ENCODE data around the gene PANX1. TPM values are rescaled to one million over a fixed set of nuclear protein-coding genes. Genes with fewer than 3 reads are reported as not detected.

Gene PANX1
- polyA plus RNA-seq, 1 experiment: 52.9 TPM

DNA sequence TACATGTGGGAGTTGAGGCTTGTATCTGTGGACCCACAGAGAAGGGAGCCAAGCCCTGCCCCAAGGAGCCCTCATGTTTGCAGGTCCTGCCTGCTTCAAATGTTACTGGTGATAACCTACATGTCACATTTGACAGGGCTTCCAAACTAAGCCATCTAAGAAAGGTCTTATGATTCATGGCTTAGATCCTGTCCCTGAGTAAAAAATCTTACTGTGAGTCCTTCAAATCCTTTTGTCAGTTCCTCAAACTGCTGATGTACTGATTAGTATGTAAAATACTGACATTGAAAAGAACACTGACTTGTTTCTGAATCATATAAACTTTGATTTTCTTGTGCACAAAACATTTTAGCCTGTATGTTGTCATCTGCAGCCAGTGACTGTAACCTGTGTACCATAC, 1.0 kb upstream of the PANX1 start:
- ChIA-PET CTCF (interaction anchor here (3.1 kb wide), 1 partner anchor 232 kb away, joined by 14 read pairs; no protein-coding TSS in a partner anchor), POLR2A (interaction anchor here (1.3 to 1.8 kb wide), 2 partner anchors 22 to 219 kb away, joined by 3 to 7 read pairs; no protein-coding TSS in a partner anchor)
- H3K9me3 ChIP-seq (ENCODE audit: control insufficient read depth, insufficient read depth, low read length): no peaks in the 10 kb centered on the region; the same call in none of the 2 replicates
- TF ChIP-seq, protein P1, sequence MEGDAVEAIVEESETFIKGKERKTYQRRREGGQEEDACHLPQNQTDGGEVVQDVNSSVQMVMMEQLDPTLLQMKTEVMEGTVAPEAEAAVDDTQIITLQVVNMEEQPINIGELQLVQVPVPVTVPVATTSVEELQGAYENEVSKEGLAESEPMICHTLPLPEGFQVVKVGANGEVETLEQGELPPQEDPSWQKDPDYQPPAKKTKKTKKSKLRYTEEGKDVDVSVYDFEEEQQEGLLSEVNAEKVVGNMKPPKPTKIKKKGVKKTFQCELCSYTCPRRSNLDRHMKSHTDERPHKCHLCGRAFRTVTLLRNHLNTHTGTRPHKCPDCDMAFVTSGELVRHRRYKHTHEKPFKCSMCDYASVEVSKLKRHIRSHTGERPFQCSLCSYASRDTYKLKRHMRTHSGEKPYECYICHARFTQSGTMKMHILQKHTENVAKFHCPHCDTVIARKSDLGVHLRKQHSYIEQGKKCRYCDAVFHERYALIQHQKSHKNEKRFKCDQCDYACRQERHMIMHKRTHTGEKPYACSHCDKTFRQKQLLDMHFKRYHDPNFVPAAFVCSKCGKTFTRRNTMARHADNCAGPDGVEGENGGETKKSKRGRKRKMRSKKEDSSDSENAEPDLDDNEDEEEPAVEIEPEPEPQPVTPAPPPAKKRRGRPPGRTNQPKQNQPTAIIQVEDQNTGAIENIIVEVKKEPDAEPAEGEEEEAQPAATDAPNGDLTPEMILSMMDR (IDR thresholded peaks at IDR 0.05; ENCODE audit: low read depth, low read length): no peak
- H3K4me3 ChIP-seq (ENCODE audit: low read depth, low read length): peak overlapping the region; percentile 96
- no peaks in the 10 kb centered on the region for H3K27me3 ChIP-seq (ENCODE audit: control insufficient read depth, insufficient read depth, low read length)
- peak overlapping the region; percentile 98 for H3K27ac ChIP-seq (ENCODE audit: low read depth, low read length)
- no peak for DNase-seq (ENCODE audit: low read depth, low spot score)

DNA sequence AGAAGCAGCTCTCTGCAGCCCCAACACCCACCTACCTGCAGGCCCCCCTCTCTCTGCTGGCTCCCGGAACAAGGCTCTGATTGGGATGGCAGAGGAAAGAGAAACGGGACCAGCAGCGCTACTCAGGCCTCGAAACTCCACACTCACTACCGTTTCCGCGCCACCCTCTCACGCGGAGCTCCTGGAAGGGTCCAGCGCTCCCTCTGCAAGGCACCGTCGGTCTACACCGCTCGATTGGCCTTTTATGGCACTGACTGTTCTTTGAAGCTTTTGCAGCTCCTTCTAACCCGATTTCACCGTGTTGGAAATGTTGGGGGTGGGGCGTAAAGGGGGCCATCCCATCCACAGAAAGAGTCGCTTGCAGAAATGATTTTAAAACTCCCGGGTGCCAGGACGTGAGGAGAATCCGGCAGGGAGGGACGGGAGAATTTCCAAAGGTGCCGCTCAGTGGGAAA, 323 bp upstream of the PANX1 start:
- peak overlapping the region; percentile 98 for H3K27ac ChIP-seq (ENCODE audit: low read depth, low read length)
- CTCF ChIA-PET: interaction anchor here (0.6 to 3.1 kb wide), 6 partner anchors 43 to 289 kb away, joined by 3 to 14 read pairs (median 4); no protein-coding TSS in a partner anchor
- H3K9me3 ChIP-seq (ENCODE audit: control insufficient read depth, insufficient read depth, low read length): no peaks in the 10 kb centered on the region; the same call in none of the 2 replicates
- H3K4me3 ChIP-seq (ENCODE audit: low read depth, low read length): peak overlapping the region; percentile 96
- DNase-seq (ENCODE audit: low read depth, low spot score): no peak
- TF ChIP-seq, protein P1 (IDR thresholded peaks at IDR 0.05; ENCODE audit: low read depth, low read length): no peak; the same call in 1 of the 2 replicates
- POLR2A ChIA-PET: interaction anchor here (0.7 to 2.0 kb wide), 10 partner anchors 8 to 219 kb away, joined by 3 to 8 read pairs (median 3); no protein-coding TSS in a partner anchor
- H3K27me3 ChIP-seq (ENCODE audit: control insufficient read depth, insufficient read depth, low read length): no peaks in the 10 kb centered on the region

DNA sequence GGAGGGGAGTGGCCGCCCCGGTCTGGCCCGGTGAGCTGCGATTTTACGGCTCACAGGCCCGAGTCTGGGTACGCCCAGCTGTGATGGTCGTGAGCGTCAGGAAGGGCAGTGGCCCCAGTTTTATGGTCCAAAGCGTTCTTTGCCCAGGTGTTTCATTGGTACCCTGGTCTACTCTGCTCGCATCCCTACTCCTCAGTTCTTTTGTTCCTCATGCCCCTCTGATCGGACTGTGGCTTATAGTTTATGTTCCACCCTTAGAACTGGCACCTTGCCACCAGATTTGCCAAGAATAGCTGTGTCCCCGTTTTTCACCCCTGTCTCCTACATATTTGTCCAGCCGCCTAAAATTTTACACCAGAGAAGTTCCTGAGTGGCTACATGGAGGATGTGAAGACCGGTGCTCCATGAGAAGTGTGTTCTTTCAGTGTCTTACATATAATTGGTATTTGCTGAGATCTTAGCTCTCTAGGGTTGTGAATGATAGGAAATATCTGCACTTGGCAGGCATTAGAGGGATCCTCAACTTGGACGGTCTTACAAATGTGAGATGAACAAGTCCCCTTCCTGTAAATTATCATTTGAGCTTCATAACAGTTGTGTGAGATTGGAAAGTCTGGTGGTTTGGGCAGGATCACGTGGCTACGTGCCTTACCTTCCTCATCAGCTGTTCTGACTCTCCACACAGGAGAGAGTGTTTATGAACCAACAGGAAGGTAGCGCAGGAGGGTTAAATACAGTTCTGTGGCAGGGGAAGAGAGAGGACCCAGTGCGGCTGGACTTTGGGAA, 1.1 kb downstream of the PANX1 start:
- DNase-seq (ENCODE audit: low read depth, low spot score): no peak
- ChIA-PET CTCF (interaction anchor here (1.2 to 3.1 kb wide), 4 partner anchors 54 to 375 kb away, joined by 3 to 14 read pairs (median 4); no protein-coding TSS in a partner anchor), POLR2A (interaction anchor here (0.6 to 2.0 kb wide), 9 partner anchors 10 to 652 kb away, joined by 3 to 8 read pairs (median 4); partner anchors contain the start of genes C11orf54 and TAF1D)
- Histone ChIP-seq H3K27me3 (ENCODE audit: control insufficient read depth, insufficient read depth, low read length) (no peaks in the 10 kb centered on the region), H3K4me3 (ENCODE audit: low read depth, low read length) (peak overlapping the region; percentile 96), H3K27ac (ENCODE audit: low read depth, low read length) (peak overlapping the region; percentile 98), H3K9me3 (ENCODE audit: control insufficient read depth, insufficient read depth, low read length) (no peaks in the 10 kb centered on the region; the same call in none of the 2 replicates)
- TF ChIP-seq, protein P1 (IDR thresholded peaks at IDR 0.05; ENCODE audit: low read depth, low read length): no peak

DNA sequence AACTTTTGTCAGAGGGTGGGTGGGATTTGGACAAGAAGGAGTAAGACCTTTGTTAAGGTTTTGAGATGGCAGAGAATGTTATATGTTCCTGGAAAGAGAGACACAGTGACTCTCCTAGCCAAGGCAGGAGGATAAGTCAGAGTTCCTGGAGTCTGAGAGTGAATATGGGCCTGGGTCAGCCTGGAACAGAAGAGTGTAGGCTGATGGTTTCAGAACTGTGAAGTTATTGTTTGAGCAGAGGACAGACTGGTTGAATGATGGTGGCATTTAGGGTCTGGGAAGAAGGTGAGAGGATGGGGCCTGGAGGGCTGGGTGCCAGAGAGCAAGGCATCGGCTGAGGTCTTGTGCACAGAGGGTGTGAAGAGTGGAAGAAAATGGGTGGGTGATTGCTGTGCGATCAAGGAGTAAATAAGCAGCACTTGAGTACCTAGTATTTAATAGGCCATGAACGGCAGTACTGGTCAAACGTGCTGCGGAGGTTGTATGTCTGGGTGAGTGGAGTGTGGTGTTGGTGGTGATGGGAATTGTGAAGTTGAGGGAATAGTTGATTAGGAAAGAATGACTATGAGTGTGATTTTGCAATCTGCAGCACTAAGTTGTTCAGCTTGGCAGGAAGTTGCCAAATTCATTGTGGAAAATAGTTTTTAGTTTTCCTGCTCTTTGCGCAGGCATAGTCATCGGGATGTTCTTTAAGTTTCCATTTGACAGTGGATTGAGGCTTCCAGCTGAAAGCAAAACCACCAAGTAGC, 1.8 kb downstream of the PANX1 start:
- CTCF ChIA-PET: interaction anchor here (1.2 to 3.1 kb wide), 5 partner anchors 53 to 374 kb away, joined by 3 to 14 read pairs (median 5); no protein-coding TSS in a partner anchor
- POLR2A ChIA-PET: interaction anchor here (1.0 to 2.0 kb wide), 5 partner anchors 14 to 70 kb away, joined by 3 to 6 read pairs (median 3); no protein-coding TSS in a partner anchor

More for the DNA sequence above, 1.8 kb downstream of the PANX1 start:
- Histone ChIP-seq H3K4me3 (ENCODE audit: low read depth, low read length) (peak overlapping the region; percentile 96), H3K9me3 (ENCODE audit: control insufficient read depth, insufficient read depth, low read length) (no peaks in the 10 kb centered on the region; the same call in 1 of the 2 replicates), H3K27ac (ENCODE audit: low read depth, low read length) (peak overlapping the region; percentile 98), H3K27me3 (ENCODE audit: control insufficient read depth, insufficient read depth, low read length) (no peaks in the 10 kb centered on the region)
- no peak for DNase-seq (ENCODE audit: low read depth, low spot score)
- TF ChIP-seq, protein P1 (IDR thresholded peaks at IDR 0.05; ENCODE audit: low read depth, low read length): no peak

Measured in AG04450 (cell line).